ENCODE results near the gene BMAL1. TPM values are rescaled to one million over a fixed set of nuclear protein-coding genes. Genes with fewer than 3 reads are reported as not detected.

Gene BMAL1
- total and polyA plus RNA-seq, 2 donors from 2014 or later = 9.2 to 20.6 TPM

DNA sequence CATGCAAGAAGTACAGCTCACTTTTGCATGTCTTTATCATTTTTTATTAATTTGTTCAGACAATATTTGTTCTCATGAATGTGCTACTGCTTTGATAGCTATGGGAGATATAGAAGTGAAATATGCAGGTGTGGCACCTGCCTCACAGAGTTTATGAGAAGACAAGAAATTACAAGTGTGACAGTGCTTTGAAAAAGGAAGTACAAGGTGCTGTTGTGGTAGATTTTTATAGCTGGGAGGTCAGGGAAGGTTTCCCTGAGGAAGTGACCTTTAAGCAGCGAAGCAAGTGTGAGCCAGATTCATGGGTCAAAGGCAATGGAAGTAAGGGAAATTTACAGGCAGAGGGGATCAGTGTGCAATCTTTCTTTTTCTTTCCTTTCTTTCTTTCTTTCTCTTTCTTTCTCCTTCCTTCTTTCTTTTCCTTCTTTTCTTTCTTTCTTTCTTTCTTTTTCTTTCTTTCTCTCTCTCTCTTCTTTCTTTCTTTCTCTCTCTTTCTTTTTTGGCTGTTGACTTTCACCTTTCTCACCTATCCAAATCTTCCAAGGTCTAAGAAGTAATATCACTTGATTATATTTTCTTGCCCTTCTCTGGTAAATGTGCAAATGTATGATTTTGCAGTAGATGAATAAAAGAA, 6.4 kb upstream of the BMAL1 start:
- TF ChIP-seq, protein P1, sequence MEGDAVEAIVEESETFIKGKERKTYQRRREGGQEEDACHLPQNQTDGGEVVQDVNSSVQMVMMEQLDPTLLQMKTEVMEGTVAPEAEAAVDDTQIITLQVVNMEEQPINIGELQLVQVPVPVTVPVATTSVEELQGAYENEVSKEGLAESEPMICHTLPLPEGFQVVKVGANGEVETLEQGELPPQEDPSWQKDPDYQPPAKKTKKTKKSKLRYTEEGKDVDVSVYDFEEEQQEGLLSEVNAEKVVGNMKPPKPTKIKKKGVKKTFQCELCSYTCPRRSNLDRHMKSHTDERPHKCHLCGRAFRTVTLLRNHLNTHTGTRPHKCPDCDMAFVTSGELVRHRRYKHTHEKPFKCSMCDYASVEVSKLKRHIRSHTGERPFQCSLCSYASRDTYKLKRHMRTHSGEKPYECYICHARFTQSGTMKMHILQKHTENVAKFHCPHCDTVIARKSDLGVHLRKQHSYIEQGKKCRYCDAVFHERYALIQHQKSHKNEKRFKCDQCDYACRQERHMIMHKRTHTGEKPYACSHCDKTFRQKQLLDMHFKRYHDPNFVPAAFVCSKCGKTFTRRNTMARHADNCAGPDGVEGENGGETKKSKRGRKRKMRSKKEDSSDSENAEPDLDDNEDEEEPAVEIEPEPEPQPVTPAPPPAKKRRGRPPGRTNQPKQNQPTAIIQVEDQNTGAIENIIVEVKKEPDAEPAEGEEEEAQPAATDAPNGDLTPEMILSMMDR (IDR thresholded peaks at IDR 0.05; ENCODE audit: borderline replicate concordance, extremely low read depth, insufficient read depth) = no peak
- Histone ChIP-seq H3K9me3 (ENCODE audit: control insufficient read depth in 2 of 3, insufficient read depth in 1 of 3, low read length in 3 of 3) (no peaks in the 10 kb centered on the region), H3K36me3 (ENCODE audit: control insufficient read depth in 2 of 3, insufficient read depth in 3 of 3, low read length in 3 of 3) (no peaks in the 10 kb centered on the region), H3K9ac (ENCODE audit: low read length in 3 of 3) (no peak overlapping the region), H3K4me3 (ENCODE audit: low read length in 3 of 3) (no peak overlapping the region), H3K4me1 (ENCODE audit: control insufficient read depth in 2 of 3, insufficient read depth in 2 of 3, low read depth in 1 of 3, low read length in 3 of 3) (no peaks in the 10 kb centered on the region), H3K27ac (ENCODE audit: low read depth in 2 of 2, low read length in 2 of 2) (no peak overlapping the region), H3K27me3 (ENCODE audit: control insufficient read depth, insufficient read depth, low read length) (peaks cover 12% of the 10 kb centered on the region)
- DNase-seq (no peak), FAIRE-seq (no peak)
- intact Hi-C loops (cut with DNase I) = no loop called here

DNA sequence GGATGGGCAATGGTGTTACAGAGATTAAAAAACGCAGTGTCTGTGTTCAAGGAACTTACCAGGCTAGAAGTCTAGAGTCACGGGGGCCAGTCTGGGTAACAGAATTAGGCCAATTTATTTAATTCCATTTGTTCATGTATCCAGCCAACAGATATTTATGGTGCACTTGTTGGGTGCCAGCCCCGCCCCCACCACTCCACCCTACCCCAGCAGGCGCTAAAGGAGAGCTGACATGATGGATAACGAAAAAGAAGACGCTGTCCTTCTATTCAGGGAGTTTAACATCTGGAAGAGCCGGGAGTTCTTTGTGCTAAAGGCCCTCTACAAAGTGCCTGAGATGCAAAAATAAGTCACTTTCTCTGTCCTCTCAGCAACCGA, 1.1 kb upstream of the BMAL1 start:
- Histone ChIP-seq H3K9me3 (ENCODE audit: control insufficient read depth in 2 of 3, insufficient read depth in 1 of 3, low read length in 3 of 3) (no peaks in the 10 kb centered on the region), H3K27ac (ENCODE audit: low read depth in 2 of 2, low read length in 2 of 2) (peak overlapping the region; percentile 78 to 88), H3K27me3 (ENCODE audit: control insufficient read depth, insufficient read depth, low read length) (peaks cover 31% of the 10 kb centered on the region), H3K4me3 (ENCODE audit: low read length in 3 of 3) (peak overlapping the region; percentile 66 to 94 (median 93)), H3K4me1 (ENCODE audit: control insufficient read depth in 2 of 3, insufficient read depth in 2 of 3, low read depth in 1 of 3, low read length in 3 of 3) (no peaks in the 10 kb centered on the region), H3K36me3 (ENCODE audit: control insufficient read depth in 2 of 3, insufficient read depth in 3 of 3, low read length in 3 of 3) (no peaks in the 10 kb centered on the region), H3K9ac (ENCODE audit: low read length in 3 of 3) (peak overlapping the region in 1 of 3 donors; percentile 66)
- DNase-seq = peak in 1 of 5 donors; percentile 38
- TF ChIP-seq, protein P1 (IDR thresholded peaks at IDR 0.05; ENCODE audit: borderline replicate concordance, extremely low read depth, insufficient read depth) = no peak
- FAIRE-seq = no peak
- intact Hi-C loops (cut with DNase I) = no loop called here

DNA sequence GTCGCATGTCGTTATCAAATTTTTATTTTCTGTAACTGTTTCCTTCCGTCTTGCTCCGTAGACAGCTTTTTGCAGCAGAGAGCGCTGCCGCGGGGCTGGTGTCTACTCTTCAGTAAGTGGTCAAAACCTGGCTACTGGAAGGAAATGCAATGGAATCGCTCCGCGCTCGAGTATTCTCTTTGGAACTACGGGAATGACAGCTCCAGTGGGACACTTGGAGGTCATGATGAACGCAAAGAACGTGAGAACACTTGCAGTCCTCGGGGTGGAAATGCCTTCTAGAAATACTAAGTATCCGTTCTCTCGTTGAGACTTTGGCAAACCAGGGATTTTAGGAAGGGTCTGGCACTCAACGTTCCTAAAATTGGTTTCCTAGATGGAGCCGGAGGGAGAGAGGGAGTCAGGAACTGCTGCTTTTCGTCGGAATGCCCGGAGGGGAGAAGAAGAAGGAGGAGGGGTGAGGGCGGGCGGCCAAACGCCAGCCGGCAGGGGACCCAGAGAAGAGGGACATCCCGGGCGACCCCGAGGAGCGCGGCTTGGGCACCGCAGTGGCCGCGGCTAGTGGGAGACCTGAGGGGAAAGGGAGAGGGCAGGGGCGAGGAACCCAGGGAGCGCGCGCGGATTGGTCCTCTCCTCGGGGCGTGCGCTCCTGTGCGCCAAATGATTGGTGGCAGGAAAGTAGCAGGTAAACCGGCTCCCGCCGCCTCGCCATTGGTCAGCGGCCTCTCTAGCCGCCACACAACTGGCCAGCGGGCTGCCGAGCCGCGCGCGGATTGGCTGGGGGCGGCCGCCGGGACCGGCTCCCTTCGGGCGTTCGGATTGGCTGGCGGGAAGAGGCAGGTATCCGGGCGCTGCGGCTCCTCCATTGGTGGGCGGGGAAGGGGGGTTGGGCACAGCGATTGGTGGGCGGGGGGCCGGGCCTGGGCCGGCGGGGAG, 490 bp upstream of the BMAL1 start:
- no peaks in the 10 kb centered on the region for H3K4me1 ChIP-seq (ENCODE audit: control insufficient read depth in 2 of 3, insufficient read depth in 2 of 3, low read depth in 1 of 3, low read length in 3 of 3)
- intact Hi-C loops (cut with DNase I) = no loop called here
- H3K36me3 ChIP-seq (ENCODE audit: control insufficient read depth in 2 of 3, insufficient read depth in 3 of 3, low read length in 3 of 3) = no peaks in the 10 kb centered on the region
- H3K27me3 ChIP-seq (ENCODE audit: control insufficient read depth, insufficient read depth, low read length) = peaks cover 31% of the 10 kb centered on the region
- no peaks in the 10 kb centered on the region for H3K9me3 ChIP-seq (ENCODE audit: control insufficient read depth in 2 of 3, insufficient read depth in 1 of 3, low read length in 3 of 3)
- peak overlapping the region; percentile 66 to 94 (median 93) for H3K4me3 ChIP-seq (ENCODE audit: low read length in 3 of 3)
- peak; percentile 98 to 100 (median 99) for DNase-seq
- peak; percentile 47 for FAIRE-seq
- H3K27ac ChIP-seq (ENCODE audit: low read depth in 2 of 2, low read length in 2 of 2) = peak overlapping the region; percentile 78 to 88
- peak overlapping the region; percentile 31 to 83 (median 66) for H3K9ac ChIP-seq (ENCODE audit: low read length in 3 of 3)
- TF ChIP-seq, protein P1 (IDR thresholded peaks at IDR 0.05; ENCODE audit: borderline replicate concordance, extremely low read depth, insufficient read depth) = no peak

All from kidney (tissue), 14 donors.